HG02571 (cell line): ENCODE measurements around the gene ACOT9.
"Not testable (repeated sequence)": the region's sequence is repeated elsewhere in the genome, so short reads cannot be mapped to it uniquely, and the experiment has no call there.

Experiments
- ATAC-seq: cut with Tn5 transposase; IDR thresholded peaks from one replicate; pipeline ENCODE4 v1.9.1; 2021; ENCODE audit warnings: mild to moderate bottlenecking, moderate library complexity; ENCODE audit not compliant: unreplicated experiment

Gene ACOT9

GRCh38 chrX:23742697-23743622 is at the start of gene ACOT9:
Gene ACOT9, minus strand, starts transcription at chrX:23743276. Its CDS starts 132 bp downstream, at chrX:23743144.
- peak; percentile 91 for ATAC-seq

- ATAC-seq = no peak
These were observed 47.0 kb upstream of the ACOT9 start for GRCh38 chrX:23790155-23790497.

GRCh38 chrX:23789386-23790154 is 46.5 kb upstream of the ACOT9 start:
- ATAC-seq = no peak

DNA sequence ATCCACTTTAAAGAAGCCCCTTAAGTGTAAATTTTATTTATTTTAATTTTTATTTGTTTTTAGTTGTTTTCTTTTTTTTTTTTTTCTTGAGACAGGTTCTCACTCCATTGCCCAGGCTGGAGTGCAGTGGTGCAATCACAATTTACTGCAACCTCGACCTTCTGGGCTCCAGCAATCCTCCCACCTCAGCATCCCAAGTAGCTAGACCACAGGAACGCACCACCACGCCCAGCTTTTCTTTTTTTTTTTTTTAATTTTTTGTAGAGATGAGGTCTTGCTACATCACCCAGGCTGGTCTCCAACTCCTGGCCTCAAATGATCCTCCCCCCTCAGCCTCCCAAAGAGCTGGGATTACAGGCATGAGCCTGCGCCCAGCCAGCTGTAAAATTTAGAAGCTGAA is 45.9 kb upstream of the ACOT9 start:
- no peak for ATAC-seq

DNA sequence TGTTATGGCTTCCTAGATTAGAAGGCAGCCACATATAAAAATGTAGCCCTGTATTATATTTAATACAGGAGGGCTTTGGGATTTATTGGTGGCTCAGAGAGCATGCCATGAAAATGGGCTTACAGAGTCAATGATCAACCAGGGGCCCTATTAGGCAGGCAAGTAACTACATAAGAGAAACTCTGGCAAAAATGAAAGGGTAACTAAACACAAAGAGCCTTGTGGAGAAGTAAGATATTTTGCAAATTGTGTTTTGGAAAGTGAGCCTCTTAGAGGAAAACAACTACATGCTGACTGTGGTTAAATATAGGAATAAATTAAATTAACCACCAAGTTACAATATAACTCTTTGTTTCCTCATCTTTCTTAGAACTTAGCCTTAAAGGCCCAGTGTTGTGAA is 45.4 kb upstream of the ACOT9 start:
- no peak for ATAC-seq

GRCh38 chrX:23787745-23788118 is 44.7 kb upstream of the ACOT9 start:
- ATAC-seq = no peak

- no peak for ATAC-seq
These were observed 43.3 kb upstream of the ACOT9 start for GRCh38 chrX:23786268-23786815.

DNA sequence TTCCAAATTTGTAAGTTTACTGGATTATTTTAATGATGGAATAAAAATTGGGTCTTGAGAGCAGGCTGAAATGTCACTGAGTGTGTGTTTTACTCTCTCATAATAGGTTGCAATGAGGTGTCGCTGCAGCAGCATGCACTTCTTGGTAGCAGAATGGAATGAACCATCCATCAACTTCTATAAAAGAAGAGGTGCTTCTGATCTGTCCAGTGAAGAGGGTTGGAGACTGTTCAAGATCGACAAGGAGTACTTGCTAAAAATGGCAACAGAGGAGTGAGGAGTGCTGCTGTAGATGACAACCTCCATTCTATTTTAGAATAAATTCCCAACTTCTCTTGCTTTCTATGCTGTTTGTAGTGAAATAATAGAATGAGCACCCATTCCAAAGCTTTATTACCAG is 42.5 kb upstream of the ACOT9 start:
- no peak for ATAC-seq

DNA sequence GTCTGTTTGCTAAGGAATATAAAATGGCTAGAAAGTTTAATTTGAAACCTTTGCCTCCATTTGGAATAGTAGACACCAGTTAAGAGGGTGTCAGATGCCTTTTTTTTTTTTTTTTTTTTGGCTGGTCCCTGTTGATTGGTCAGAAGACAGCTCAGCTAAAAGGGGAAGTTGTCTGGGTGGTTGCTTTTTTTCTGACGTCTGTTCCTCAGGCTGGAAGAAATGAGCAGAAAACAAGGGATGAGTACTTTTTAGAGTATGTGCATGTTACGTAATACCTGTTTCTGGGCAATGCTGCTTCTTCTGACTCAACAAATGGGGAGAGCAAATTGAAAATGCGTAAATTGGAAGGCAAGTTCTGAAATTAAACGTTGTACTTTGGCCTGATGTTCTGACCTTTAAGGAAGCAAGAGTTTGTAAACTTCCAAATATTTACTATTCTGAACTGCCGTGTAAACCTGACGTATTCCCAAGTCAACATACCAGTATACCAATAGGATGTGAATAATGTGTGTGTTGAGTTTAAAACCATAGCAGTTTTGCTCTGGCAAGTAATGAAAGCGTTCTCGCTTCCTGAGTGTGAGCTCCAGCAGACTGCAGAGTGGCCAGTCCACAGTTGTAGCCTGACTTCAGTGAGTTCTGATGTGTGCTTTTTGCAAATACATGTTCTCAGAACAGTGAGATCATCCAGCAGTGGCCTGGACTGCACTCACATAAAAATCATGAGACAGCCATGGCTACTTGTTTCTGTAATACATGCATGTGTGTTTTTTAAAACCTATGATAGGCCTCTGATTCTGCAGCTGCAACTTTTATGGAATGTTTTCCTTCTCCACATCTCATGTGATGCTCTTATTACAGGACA is 41.6 kb upstream of the ACOT9 start:
- ATAC-seq = no peak

GRCh38 chrX:23783589-23784469 is 40.8 kb upstream of the ACOT9 start:
- no peak for ATAC-seq

- peak; percentile 84 for ATAC-seq
These were observed 40.0 kb upstream of the ACOT9 start, which contains the start of gene SAT1 for GRCh38 chrX:23782863-23783588. Gene SAT1, plus strand, starts transcription at chrX:23783173. Its CDS starts 179 bp downstream, at chrX:23783352.

DNA sequence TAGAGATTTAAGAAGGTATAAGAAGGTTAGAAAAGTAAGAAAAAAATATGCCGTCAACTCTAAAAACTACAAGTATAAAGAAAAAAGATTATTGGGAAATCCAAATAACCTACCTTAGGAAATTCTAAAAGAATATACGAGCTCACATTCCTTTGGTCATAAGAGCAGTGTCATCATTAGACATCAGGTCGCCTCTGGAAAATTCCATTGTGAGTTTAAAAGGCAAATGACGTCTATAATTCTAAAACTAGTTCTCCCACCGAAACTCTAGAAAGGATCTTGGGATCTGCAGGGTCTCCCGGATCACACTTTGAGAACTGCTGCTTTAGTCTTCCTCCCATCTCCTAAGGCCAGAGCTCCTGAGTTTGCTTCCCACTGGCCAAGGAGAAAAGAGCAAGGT is 39.4 kb upstream of the ACOT9 start:
- no peak for ATAC-seq

GRCh38 chrX:23779025-23779424 is 35.9 kb upstream of the ACOT9 start:
- no peak for ATAC-seq

DNA sequence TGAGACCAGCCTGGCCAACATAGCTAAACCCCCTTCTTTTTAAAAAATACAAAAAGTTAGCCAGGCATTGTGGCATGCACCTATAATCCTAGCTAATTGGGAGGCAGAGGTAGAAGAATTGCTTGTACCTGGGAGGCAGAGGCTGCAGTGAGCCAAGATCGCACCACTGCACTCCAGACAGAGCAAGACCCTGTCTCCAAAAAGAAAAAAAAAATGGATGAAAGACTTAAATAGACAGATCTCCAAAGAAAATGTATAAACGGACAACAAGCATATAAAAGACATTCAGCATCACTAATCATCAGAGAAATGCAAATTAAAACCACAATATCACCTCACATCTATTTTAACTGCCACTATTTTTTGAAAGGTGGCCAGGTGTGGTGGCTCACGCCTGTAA is 33.3 kb upstream of the ACOT9 start:
- ATAC-seq = no peak

DNA sequence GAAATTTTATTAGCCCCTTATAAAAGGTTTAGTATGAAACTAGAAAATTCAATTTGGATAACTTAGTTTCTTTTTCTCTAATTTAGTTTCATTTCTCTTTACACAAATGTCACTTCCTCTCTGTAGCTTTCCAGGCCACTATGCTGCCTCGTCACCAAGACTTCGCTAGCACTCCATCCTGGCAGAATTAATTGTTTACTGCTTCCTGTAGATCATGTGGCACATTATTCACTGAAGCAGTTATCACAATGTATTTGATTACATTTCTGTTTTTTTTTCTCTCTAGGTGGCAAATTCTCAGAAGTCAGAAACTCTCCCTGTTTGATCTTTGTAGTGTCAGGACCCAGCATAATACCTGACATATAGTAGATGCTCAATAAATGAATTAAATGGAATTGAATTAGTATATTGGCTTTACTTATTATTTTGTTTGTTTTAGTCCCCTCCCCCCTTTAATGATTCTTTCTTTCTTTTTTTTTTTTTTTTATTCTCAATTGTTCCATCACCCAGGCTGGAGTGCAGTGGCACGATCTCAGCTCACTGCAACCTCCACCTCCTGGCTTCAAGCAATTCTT is 30.6 kb upstream of the ACOT9 start:
- ATAC-seq = peak; percentile 72

GRCh38 chrX:23771086-23771485 is 28.0 kb upstream of the ACOT9 start:
- not testable (repeated sequence) for ATAC-seq

DNA sequence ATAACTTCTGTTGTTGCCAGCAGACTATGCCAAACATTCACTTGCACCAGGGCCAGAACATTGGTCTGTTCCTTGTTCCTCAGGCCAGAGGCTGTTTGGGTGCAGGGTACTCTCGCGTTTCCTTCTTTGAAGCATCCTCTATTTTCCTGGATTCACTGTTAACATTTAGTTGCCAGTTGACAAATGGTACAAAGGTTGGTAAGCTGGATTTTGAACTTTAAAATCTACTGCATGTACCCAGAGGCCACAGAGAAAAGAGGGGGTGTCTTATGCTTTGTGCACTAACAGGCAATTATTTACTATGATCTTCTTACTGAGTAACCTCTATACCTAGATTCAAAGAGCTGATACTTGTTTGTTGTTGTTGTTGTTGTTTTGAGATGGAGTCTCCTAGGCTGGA is 27.1 kb upstream of the ACOT9 start:
- no peak for ATAC-seq

GRCh38 chrX:23766650-23767551 is 23.8 kb upstream of the ACOT9 start:
- peak; percentile 61 for ATAC-seq
